Testis (tissue), 3 donors: ENCODE results near the gene ARHGAP25. TPM values are rescaled to one million over a fixed set of nuclear protein-coding genes. Genes with fewer than 3 reads are reported as not detected.

Experiments
- DNase-seq: peaks from one replicate; pipeline ENCODE4 v3.0.0-alpha.2; 2019
- H3K27ac ChIP-seq, 2 donors: fragments of 200-600 bp; sonication (generic); one replicate each; pipeline ENCODE4 v1.5.1; 2019
- H3K27me3 ChIP-seq: fragments of 200-600 bp; sonication (generic); one replicate; pipeline ENCODE4 v1.5.1; 2019
- H3K36me3 ChIP-seq: fragments of 200-600 bp; sonication (generic); one replicate; pipeline ENCODE4 v1.5.1; 2017; ENCODE audit warnings: low read depth; ENCODE audit errors: missing control alignments
- H3K4me1 ChIP-seq: fragments of 200-600 bp; sonication (generic); one replicate; pipeline ENCODE4 v1.5.1; 2019
- H3K4me3 ChIP-seq, 2 donors: fragments of 200-600 bp; sonication (generic); one replicate each; pipeline ENCODE4 v1.5.1; 2017 to 2019
- H3K9me3 ChIP-seq: fragments of 200-600 bp; sonication (generic); one replicate; pipeline ENCODE4 v1.5.1; 2017
- POLR2A ChIP-seq: fragments of 450-650 bp; IDR thresholded peaks from one replicate; pipeline ENCODE4 v1.6.1; 2017; ENCODE audit warnings: antibody characterized with exemption, mild to moderate bottlenecking, moderate library complexity
- WGBS, 2 donors: methylation state at CpG; one replicate each; pipeline ENCODE4 v1.1.5; 2018; 5-methylcytosine and 5-hydroxymethylcytosine counted together
- intact Hi-C: fragments of 100-400 bp; cut with DNase I; formaldehyde crosslinking; loops from one replicate; pipeline ENCODE4 v1.15.1; 2023; ENCODE audit warnings: low total_unique reads
- polyA plus RNA-seq: library from polyadenylated mRNA; stranded (reverse); fragments of 350-450 nt; fragmentation: Illumina TruSeq; extraction: RNeasy Lipid Tissue Mini Kit (QIAGEN cat#74804); gene quantifications from one replicate; pipeline ENCODE4 v1.2.3, GENCODE V29; 2014; ENCODE audit warnings: low read depth, low replicate concordance; ENCODE audit not compliant: insufficient read depth
- total RNA-seq, 2 donors: library from RNA; depleted of rRNA; stranded (reverse); fragments of >200 nt; gene quantifications; one replicate each; pipeline ENCODE4 v1.2.3, GENCODE V29; 2016
- TF ChIP-seq, protein P1 (sequence below), 3 experiments: fragments of 450-650 bp in 2 of 3; fragments of 200-600 bp in 1 of 3; sonication (generic) in 1 of 3; IDR thresholded peaks; one replicate each; pipeline ENCODE4 v1.5.1; 2016 to 2019; ENCODE audit warnings: antibody characterized with exemption in 3 of 3, mild to moderate bottlenecking in 2 of 3, moderate library complexity in 1 of 3

The ARHGAP25 gene
- total and polyA plus RNA-seq, 3 donors from 2014 or later = 6.2 to 8.2 (median 6.7) TPM

- H3K9me3 ChIP-seq = no peaks in the 10 kb centered on the region
- no peak overlapping the region for H3K27ac ChIP-seq
- H3K27me3 ChIP-seq = no peaks in the 10 kb centered on the region
- no peak overlapping the region for H3K4me3 ChIP-seq
- no peak for DNase-seq
- no peaks in the 10 kb centered on the region for H3K4me1 ChIP-seq
- WGBS, 2 donors = 50 to 60% methylated on average over 1 of the region's 1 CpG
- H3K36me3 ChIP-seq = no peaks in the 10 kb centered on the region
- intact Hi-C loops = no loop called here
- TF ChIP-seq, protein P1, sequence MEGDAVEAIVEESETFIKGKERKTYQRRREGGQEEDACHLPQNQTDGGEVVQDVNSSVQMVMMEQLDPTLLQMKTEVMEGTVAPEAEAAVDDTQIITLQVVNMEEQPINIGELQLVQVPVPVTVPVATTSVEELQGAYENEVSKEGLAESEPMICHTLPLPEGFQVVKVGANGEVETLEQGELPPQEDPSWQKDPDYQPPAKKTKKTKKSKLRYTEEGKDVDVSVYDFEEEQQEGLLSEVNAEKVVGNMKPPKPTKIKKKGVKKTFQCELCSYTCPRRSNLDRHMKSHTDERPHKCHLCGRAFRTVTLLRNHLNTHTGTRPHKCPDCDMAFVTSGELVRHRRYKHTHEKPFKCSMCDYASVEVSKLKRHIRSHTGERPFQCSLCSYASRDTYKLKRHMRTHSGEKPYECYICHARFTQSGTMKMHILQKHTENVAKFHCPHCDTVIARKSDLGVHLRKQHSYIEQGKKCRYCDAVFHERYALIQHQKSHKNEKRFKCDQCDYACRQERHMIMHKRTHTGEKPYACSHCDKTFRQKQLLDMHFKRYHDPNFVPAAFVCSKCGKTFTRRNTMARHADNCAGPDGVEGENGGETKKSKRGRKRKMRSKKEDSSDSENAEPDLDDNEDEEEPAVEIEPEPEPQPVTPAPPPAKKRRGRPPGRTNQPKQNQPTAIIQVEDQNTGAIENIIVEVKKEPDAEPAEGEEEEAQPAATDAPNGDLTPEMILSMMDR (IDR thresholded peaks at IDR 0.05) = no peak
- TF ChIP-seq POLR2A = no peak
Measured at GRCh38 chr2:68784915-68785314, 50.3 kb downstream of the ARHGAP25 start.

GRCh38 chr2:68787356-68787755 is 52.7 kb downstream of the ARHGAP25 start:
- Histone ChIP-seq H3K4me3 (no peak overlapping the region), H3K27me3 (no peaks in the 10 kb centered on the region), H3K36me3 (no peaks in the 10 kb centered on the region), H3K27ac (no peak overlapping the region), H3K4me1 (no peaks in the 10 kb centered on the region), H3K9me3 (no peaks in the 10 kb centered on the region)
- DNase-seq = no peak
- TF ChIP-seq, protein P1 (IDR thresholded peaks at IDR 0.05) = no peak
- TF ChIP-seq POLR2A = no peak
- 70 to 84% methylated on average over 4 of the region's 4 CpGs for WGBS, 2 donors
- intact Hi-C loops = no loop called here

- WGBS, 2 donors = 95 to 100% methylated on average over 7 of the region's 7 CpGs
- Histone ChIP-seq H3K27me3 (no peaks in the 10 kb centered on the region), H3K4me1 (no peaks in the 10 kb centered on the region), H3K4me3 (no peak overlapping the region), H3K9me3 (no peaks in the 10 kb centered on the region), H3K27ac (no peak overlapping the region), H3K36me3 (no peaks in the 10 kb centered on the region)
- TF ChIP-seq, protein P1 (IDR thresholded peaks at IDR 0.05) = no peak
- TF ChIP-seq POLR2A = no peak
- intact Hi-C loops = no loop called here
- no peak for DNase-seq
Measured at GRCh38 chr2:68789603-68790002, 55.0 kb downstream of the ARHGAP25 start.

DNA sequence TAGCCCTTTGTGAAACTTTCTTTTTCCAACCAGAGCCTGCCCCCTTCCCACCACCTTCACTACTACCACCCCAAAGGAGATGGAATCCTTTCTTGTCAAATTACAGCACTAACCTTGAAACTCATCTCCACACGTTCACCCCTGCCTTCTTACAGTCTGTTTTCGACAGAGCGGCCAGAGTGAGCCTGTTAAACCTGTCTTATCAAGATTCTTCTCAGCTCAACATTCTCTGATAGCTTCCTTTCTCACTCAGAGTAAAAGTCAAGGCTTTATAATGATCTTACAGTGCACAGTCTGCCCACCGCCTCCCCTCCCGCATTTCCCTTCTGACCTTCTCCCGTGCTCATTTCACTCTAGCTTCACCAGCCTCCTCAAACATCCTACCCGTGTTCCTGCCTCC is 56.0 kb downstream of the ARHGAP25 start:
- TF ChIP-seq, protein P1 (IDR thresholded peaks at IDR 0.05) = no peak
- TF ChIP-seq POLR2A = no peak
- H3K27me3 ChIP-seq = no peaks in the 10 kb centered on the region
- H3K9me3 ChIP-seq = no peaks in the 10 kb centered on the region
- WGBS, 2 donors = 66 to 69% methylated on average over 7 of the region's 7 CpGs
- no peak overlapping the region for H3K4me3 ChIP-seq
- no peaks in the 10 kb centered on the region for H3K36me3 ChIP-seq
- intact Hi-C loops = no loop called here
- no peak for DNase-seq
- H3K27ac ChIP-seq = no peak overlapping the region
- H3K4me1 ChIP-seq = no peaks in the 10 kb centered on the region

DNA sequence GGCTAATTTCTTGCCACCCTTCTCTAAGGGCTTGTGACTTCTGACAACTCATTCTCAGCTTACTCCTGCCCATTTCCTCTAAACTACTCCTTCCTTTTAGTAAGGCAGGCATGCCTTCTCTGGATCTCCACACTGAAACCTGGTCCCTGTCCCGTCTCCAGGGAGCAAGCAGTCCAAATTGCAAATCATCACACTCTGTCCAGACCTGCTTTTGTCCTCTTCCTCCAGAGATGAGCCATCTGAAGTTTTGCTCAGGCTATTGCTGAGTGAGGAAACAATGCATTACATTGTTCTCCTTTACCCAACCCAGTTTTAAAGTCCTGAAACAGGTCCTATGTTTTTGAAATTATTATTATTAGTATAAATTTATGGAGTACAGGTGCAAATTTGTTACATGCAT is 57.3 kb downstream of the ARHGAP25 start:
- TF ChIP-seq POLR2A = no peak
- TF ChIP-seq, protein P1 (IDR thresholded peaks at IDR 0.05) = no peak
- H3K27me3 ChIP-seq = no peaks in the 10 kb centered on the region

More for the DNA sequence above, 57.3 kb downstream of the ARHGAP25 start:
- Histone ChIP-seq H3K27ac (no peak overlapping the region), H3K9me3 (no peaks in the 10 kb centered on the region), H3K36me3 (no peaks in the 10 kb centered on the region), H3K4me3 (no peak overlapping the region), H3K4me1 (no peaks in the 10 kb centered on the region)
- no peak for DNase-seq
- WGBS, 2 donors = 81 to 89% methylated on average over 1 of the region's 1 CpG
- intact Hi-C loops = no loop called here
